ENCODE measurements around the gene ARHGAP6.
"Not testable (repeated sequence)": the region's sequence is repeated elsewhere in the genome, so short reads cannot be mapped to it uniquely, and the experiment has no call there.

ARHGAP6 gene

GRCh38 chrX:11647138-11647537 lies 18.6 kb downstream of the ARHGAP6 start:
- no peak for DNase-seq

- DNase-seq, result no peak
Measured at GRCh38 chrX:11641349-11642065, 24.2 kb downstream of the ARHGAP6 start.

- no peak for DNase-seq
Measured at GRCh38 chrX:11640089-11640488, 25.6 kb downstream of the ARHGAP6 start.

- no peak for DNase-seq
Measured at GRCh38 chrX:11632732-11633131, 33.0 kb downstream of the ARHGAP6 start.

GRCh38 chrX:11629593-11630211 lies 36.0 kb downstream of the ARHGAP6 start:
- no peak for DNase-seq

GRCh38 chrX:11628399-11628798 lies 37.3 kb downstream of the ARHGAP6 start:
- no peak for DNase-seq

GRCh38 chrX:11626351-11626750 lies 39.4 kb downstream of the ARHGAP6 start:
- DNase-seq, result no peak

- DNase-seq, result no peak
Measured at GRCh38 chrX:11619441-11619840, 46.3 kb downstream of the ARHGAP6 start.

GRCh38 chrX:11614253-11614652 lies 51.5 kb downstream of the ARHGAP6 start:
- not testable (repeated sequence) for DNase-seq

- DNase-seq, result no peak
Measured at GRCh38 chrX:11611965-11612364, 53.8 kb downstream of the ARHGAP6 start.

- DNase-seq, result no peak
Measured at GRCh38 chrX:11611161-11611560, 54.6 kb downstream of the ARHGAP6 start.

- DNase-seq, result no peak
Measured at GRCh38 chrX:11609109-11609508, 56.6 kb downstream of the ARHGAP6 start.

GRCh38 chrX:11606408-11606807 lies 59.3 kb downstream of the ARHGAP6 start:
- no peak for DNase-seq

GRCh38 chrX:11600578-11600977 lies 65.1 kb downstream of the ARHGAP6 start:
- no peak for DNase-seq

GRCh38 chrX:11597479-11597878 lies 68.2 kb downstream of the ARHGAP6 start:
- no peak for DNase-seq

GRCh38 chrX:11591723-11592346 lies 73.9 kb downstream of the ARHGAP6 start:
- DNase-seq, result no peak

GRCh38 chrX:11589641-11590040 lies 76.1 kb downstream of the ARHGAP6 start:
- no peak for DNase-seq

- DNase-seq, result no peak
Measured at GRCh38 chrX:11588097-11588496, 77.6 kb downstream of the ARHGAP6 start.

- no peak for DNase-seq
Measured at GRCh38 chrX:11585174-11585573, 80.5 kb downstream of the ARHGAP6 start.

GRCh38 chrX:11580789-11581188 lies 84.9 kb downstream of the ARHGAP6 start:
- DNase-seq, result no peak

GRCh38 chrX:11579636-11580600 lies 85.8 kb downstream of the ARHGAP6 start:
- no peak for DNase-seq

- not testable (repeated sequence) for DNase-seq
Measured at GRCh38 chrX:11578301-11578700, 87.4 kb downstream of the ARHGAP6 start.

GRCh38 chrX:11577603-11578002 lies 88.1 kb downstream of the ARHGAP6 start:
- no peak for DNase-seq

All from NCI-H526 (cell line).